Neutrophil (primary cell): ENCODE results near the gene SOHLH1.
"Not testable (repeated sequence)": the region's sequence is repeated elsewhere in the genome, so short reads cannot be mapped to it uniquely, and the experiment has no call there.

Experiments
- H3K27ac ChIP-seq: fragments of 200-600 bp; sonication (generic); 2 replicates; pipeline ENCODE4 v1.5.1; 2016; ENCODE audit warnings: mild to moderate bottlenecking, moderate library complexity
- H3K27me3 ChIP-seq: fragments of 200-600 bp; sonication (generic); 2 replicates; pipeline ENCODE4 v1.6.0; 2016; ENCODE audit warnings: mild to moderate bottlenecking
- H3K36me3 ChIP-seq: fragments of 200-600 bp; sonication (generic); 2 replicates; pipeline ENCODE4 v1.5.1; 2017
- H3K4me1 ChIP-seq, 2 experiments: fragments of 200-600 bp in 1 of 2; sonication (generic) in 1 of 2; 1 replicate in 1 of 2; 2 replicates in 1 of 2; pipeline versions ENCODE4 v1.5.1 to v1.6.1; 2013 to 2016; ENCODE audit warnings: low read depth in 1 of 2, low read length in 1 of 2, mild to moderate bottlenecking in 1 of 2, moderate library complexity in 1 of 2; ENCODE audit not compliant: control insufficient read depth in 1 of 2, insufficient read depth in 1 of 2
- H3K4me3 ChIP-seq, 2 experiments: fragments of 200-600 bp in 1 of 2; sonication (generic) in 1 of 2; 1 replicate in 1 of 2; 2 replicates in 1 of 2; pipeline ENCODE4 v1.5.1; 2013 to 2016; ENCODE audit warnings: low read depth in 1 of 2, low read length in 1 of 2, mild to moderate bottlenecking in 1 of 2, moderate library complexity in 1 of 2
- H3K9me3 ChIP-seq: fragments of 200-600 bp; sonication (generic); 2 replicates; pipeline ENCODE4 v1.5.1; 2016
- TF ChIP-seq, protein P1 (sequence below): fragments of 200-600 bp; sonication (generic); IDR thresholded peaks from 2 replicates; pipeline ENCODE4 v1.5.1; 2016; ENCODE audit warnings: antibody characterized with exemption

The SOHLH1 gene

DNA sequence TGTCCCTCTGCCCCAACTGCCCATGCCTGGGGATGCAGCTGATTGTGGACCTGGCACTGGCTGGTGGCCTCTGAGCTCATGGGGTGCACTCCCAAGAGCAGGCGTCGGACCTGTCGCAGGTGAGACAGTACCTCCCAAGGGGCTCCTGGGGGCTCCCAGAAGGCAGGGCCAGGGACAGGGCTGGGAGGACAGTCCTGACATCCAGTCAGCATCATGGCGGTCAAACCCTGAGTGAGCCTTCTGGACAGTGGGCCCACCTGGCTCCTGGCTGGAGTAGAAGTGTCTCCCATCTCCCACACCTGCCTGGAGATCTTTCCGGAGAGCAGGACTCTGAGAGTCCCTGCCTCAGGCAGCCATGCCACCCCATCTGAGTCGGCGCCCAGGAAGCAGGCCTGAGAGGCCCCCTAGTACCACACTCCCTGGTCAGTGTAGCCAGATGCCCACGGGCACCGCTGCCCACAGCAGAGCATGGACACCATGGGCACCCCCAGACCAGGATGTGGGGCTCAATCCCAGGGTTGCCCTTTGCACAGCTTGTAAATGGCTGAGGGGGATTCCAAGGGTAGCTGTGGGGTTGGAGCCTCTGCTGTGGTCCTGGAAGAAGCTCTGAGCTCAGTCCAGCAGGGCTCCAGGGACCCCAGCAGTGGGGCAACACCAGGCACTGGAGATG lies 29.5 kb downstream of the SOHLH1 start:
- Histone ChIP-seq H3K4me3 (no peak overlapping the region), H3K27me3 (no peaks in the 10 kb centered on the region), H3K4me1 (no peaks in the 10 kb centered on the region), H3K27ac (no peak overlapping the region), H3K36me3 (no peaks in the 10 kb centered on the region), H3K9me3 (no peaks in the 10 kb centered on the region)
- TF ChIP-seq, protein P1, sequence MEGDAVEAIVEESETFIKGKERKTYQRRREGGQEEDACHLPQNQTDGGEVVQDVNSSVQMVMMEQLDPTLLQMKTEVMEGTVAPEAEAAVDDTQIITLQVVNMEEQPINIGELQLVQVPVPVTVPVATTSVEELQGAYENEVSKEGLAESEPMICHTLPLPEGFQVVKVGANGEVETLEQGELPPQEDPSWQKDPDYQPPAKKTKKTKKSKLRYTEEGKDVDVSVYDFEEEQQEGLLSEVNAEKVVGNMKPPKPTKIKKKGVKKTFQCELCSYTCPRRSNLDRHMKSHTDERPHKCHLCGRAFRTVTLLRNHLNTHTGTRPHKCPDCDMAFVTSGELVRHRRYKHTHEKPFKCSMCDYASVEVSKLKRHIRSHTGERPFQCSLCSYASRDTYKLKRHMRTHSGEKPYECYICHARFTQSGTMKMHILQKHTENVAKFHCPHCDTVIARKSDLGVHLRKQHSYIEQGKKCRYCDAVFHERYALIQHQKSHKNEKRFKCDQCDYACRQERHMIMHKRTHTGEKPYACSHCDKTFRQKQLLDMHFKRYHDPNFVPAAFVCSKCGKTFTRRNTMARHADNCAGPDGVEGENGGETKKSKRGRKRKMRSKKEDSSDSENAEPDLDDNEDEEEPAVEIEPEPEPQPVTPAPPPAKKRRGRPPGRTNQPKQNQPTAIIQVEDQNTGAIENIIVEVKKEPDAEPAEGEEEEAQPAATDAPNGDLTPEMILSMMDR: no peak

DNA sequence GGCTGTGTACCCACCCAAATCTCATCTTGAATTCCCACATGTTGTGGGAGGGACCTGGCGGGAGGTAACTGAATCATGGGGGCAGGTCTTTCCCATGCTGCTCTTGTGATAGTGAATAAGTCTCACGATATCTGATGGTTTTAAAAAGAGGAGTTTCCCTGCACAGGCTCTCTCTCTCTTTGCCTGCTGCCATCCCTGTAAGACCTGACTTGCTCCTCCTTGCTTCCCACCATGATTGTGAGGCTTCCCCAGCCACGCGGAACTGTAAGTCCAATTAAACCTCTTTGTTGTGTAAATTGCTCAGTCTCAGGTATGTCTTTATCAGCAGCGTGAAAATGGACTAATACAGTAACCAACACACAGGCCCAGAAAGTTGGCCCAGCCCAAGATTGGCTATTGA lies 30.3 kb downstream of the SOHLH1 start:
- not testable (repeated sequence) for H3K4me3 ChIP-seq, H3K27ac ChIP-seq, H3K36me3 ChIP-seq, H3K27me3 ChIP-seq, H3K4me1 ChIP-seq, H3K9me3 ChIP-seq

DNA sequence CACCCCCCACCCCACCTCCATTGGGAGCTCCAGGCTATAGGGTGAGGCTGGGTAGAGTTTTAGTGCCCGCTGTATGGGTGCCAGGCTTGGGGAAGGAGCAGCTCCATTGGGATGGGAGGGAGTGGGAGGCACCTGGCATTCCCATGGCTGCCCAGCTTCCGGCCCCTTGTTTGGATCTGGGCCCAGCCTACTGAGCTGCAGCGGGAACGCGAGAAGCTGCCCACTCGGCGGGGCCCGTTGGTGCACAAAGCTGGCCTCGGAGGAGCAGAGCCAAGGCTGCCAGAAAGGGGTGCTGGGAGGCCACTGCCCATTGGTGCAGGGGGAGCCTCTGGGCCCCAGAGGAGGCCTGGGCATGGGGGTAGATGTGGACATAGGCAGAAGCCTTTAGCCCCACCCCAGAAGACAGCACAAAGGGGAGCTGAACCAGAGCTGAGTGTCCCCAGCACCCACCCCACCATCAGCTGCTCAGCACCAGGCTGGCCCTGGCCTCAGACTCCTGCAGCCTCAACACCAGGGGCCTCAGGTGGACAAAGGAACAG lies 31.7 kb downstream of the SOHLH1 start:
- no peak overlapping the region for H3K27ac ChIP-seq
- TF ChIP-seq, protein P1: no peak
- no peaks in the 10 kb centered on the region for H3K36me3 ChIP-seq
- H3K9me3 ChIP-seq: no peaks in the 10 kb centered on the region
- no peaks in the 10 kb centered on the region for H3K27me3 ChIP-seq
- no peaks in the 10 kb centered on the region for H3K4me1 ChIP-seq
- no peak overlapping the region for H3K4me3 ChIP-seq

DNA sequence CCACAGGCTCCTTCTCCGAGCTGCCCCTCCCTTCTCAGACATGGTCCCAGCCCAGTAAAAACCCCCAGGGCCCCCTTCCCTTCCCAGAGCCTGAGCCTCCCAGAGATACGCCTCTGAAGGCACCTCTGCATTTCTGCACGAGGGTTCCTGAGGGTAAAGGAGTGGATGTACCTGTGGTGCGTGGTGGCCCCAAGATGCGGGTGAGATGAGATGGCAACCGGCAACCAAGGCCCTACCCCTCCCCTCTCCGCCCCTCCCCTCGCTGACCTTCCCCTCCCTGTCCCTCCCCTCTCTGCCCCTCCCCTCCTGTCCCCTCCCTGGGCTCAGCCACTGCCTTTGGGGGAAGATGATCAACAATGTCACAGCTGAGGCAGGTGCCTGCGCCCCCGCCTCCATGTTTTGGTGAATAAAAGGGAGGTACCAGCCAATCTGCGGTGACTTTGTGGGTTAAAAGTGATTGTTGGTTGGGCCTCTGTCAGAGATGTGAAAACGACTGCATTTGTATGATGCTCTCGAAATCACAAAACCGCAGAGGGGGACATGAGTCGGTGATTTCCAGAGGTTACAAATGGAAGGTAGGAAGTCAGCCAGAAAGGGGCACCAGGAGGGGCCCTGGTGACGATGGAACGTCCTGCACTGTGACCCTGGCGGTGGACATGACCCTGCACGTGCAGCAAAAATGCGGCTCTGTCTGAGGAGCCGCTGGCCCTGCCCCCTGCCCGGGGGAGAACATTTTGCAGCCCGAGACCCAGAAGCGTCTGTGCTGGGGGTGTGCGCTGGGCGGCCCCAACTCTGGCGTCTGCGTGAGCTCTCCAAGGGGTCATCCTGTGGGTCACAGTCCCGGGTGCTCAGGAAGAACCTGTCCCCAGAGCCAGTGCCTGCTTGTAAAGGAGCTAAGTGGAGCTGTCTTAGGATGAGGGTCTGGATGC lies 32.5 kb downstream of the SOHLH1 start:
- H3K4me1 ChIP-seq: no peaks in the 10 kb centered on the region
- H3K9me3 ChIP-seq: no peaks in the 10 kb centered on the region
- H3K27me3 ChIP-seq: no peaks in the 10 kb centered on the region
- H3K4me3 ChIP-seq: no peak overlapping the region
- TF ChIP-seq, protein P1: no peak
- no peak overlapping the region for H3K27ac ChIP-seq
- H3K36me3 ChIP-seq: no peaks in the 10 kb centered on the region

DNA sequence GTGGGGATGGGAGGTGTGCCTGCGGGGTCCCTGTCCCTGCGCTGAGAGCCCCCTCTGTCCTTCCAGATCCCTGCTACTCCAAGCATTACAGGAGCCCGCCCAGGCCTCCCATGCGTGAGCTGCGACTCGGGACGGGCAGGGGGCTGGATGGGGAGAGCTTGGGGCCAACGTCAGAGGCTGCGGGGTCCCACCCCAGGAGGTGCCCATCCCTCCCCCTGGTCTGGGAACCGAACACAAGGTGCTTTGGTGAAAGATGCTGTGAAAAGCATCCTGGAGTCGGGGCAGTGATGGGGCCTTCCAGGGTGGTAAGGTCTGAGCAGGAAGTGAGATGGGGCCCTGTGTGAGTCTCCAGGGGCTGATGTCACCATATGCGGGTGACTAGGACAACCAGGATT lies 33.5 kb downstream of the SOHLH1 start:
- no peaks in the 10 kb centered on the region for H3K27me3 ChIP-seq
- H3K4me1 ChIP-seq: no peaks in the 10 kb centered on the region
- H3K9me3 ChIP-seq: no peaks in the 10 kb centered on the region
- no peaks in the 10 kb centered on the region for H3K36me3 ChIP-seq
- TF ChIP-seq, protein P1: no peak
- H3K4me3 ChIP-seq: no peak overlapping the region
- no peak overlapping the region for H3K27ac ChIP-seq
